Epithelial cell of esophagus (primary cell): Measurements from ENCODE around the gene CAPN8.

ENCODE experiments used
- DNase-seq: peaks from one replicate; pipeline ENCODE4 v3.0.0; 2010; ENCODE audit warnings: low read depth
- H3K4me3 ChIP-seq: 2 replicates; pipeline ENCODE4 v1.5.1; 2011; ENCODE audit warnings: mild to moderate bottlenecking, low read length, control low read depth
- TF ChIP-seq, protein P1 (sequence below): IDR thresholded peaks from 2 replicates; pipeline ENCODE4 v1.5.1; 2011; ENCODE audit warnings: low read depth, mild to moderate bottlenecking, low read length, control low read depth, inconsistent platforms; ENCODE audit not compliant: insufficient read depth; ENCODE audit errors: missing control alignments

The CAPN8 gene

DNA sequence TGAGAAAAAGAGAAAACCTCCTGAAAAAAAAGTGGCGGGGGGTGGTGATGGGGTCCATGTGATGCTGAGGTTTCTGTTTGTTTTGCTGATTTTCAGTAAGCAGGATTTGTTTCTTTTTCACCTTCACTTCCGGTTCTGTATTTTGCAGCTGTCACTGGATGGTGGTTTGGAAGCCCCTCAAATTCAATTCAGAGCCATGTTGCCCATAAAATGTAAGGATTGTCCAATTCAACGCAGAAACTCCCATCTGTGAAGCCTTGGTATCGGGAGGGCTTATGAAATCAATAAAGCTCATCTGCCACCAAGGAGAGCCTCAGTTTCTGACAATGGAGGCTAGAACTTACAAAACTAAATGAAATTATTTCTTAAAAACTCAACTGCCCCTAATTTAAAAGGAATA is 12.1 kb downstream of the CAPN8 start:
- TF ChIP-seq, protein P1, sequence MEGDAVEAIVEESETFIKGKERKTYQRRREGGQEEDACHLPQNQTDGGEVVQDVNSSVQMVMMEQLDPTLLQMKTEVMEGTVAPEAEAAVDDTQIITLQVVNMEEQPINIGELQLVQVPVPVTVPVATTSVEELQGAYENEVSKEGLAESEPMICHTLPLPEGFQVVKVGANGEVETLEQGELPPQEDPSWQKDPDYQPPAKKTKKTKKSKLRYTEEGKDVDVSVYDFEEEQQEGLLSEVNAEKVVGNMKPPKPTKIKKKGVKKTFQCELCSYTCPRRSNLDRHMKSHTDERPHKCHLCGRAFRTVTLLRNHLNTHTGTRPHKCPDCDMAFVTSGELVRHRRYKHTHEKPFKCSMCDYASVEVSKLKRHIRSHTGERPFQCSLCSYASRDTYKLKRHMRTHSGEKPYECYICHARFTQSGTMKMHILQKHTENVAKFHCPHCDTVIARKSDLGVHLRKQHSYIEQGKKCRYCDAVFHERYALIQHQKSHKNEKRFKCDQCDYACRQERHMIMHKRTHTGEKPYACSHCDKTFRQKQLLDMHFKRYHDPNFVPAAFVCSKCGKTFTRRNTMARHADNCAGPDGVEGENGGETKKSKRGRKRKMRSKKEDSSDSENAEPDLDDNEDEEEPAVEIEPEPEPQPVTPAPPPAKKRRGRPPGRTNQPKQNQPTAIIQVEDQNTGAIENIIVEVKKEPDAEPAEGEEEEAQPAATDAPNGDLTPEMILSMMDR, result no peak
- no peak for DNase-seq
- H3K4me3 ChIP-seq, result no peak overlapping the region

DNA sequence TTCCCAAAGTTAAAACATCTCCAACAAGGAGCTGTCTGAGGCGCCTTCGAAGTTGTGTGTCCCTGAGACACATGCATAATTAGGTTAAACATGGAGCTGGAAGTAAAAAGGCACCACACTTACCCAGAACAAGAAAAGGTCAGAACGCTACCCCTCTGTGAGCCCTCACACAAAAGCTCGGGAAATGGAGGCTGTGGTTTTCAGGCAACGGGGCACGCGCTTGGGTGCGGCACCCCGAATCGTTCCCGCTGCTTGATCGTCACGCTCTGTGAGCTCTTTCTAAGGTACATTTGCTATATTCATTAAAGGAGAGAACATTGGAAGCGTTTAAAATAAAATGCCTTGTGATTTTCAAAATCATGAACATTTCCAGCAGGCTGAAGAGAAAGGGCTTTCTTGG is 12.5 kb downstream of the CAPN8 start:
- TF ChIP-seq, protein P1, result no peak
- no peak overlapping the region for H3K4me3 ChIP-seq

DNA sequence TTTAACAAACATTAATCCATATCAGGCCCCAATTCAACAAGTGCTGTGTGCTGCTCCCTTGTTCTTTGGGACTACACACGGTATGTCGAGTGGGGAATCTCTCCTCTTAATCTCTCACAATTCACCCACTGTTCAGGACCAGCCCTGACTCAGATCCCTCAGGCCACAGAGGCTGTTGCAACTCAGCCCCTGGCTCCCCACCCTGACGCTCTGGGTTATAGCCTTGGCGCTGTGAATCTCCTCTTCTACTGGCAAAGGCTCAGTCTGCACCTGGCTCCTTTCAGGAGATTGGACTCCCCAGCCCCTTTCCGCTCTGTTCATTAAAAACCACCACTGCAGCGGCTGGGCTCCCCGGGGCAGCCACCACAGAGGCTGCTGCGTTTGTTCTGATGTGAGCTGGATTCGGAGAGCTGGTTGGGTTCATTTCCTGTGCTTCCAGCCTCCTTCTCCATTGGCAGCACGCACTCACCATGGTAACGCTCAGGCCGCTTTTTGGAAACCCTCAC is 13.0 kb downstream of the CAPN8 start:
- DNase-seq, result peak; percentile 77
- TF ChIP-seq, protein P1, result no peak
- no peak overlapping the region for H3K4me3 ChIP-seq

More for the DNA sequence above, 12.5 kb downstream of the CAPN8 start:
- DNase-seq, result no peak

DNA sequence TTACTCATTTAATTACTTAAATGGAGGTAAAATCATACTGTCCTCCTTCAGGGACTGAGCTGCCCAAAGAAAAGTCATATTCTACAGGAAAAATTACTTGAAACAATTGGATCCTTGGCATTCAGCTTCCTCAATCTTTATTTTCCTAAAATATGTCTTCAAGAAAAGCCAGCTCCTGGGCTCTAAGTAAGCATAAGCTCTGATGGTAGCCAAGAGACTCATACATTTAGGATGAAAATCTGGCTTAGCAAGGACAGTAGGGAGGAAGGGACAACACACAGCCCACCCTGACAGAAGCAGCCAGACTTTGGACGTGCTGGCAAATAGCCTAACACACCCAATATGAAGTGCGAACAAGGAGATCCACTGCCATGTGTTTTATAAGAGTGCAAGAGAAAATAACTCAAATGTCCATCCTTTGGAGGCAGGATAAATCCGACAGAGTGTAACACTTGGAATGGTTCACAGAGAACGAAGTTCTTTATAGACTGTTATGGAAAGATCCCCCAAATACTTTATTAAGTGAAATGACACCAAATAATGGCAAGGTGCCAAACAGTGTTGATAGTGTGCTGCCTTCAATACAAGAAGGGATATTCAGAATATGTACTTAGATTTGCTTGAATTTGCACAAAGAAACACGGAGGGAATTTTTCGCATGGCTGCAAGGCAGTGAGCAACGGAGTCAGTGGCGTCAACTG is 14.1 kb downstream of the CAPN8 start:
- no peak for DNase-seq
- TF ChIP-seq, protein P1, result no peak
- H3K4me3 ChIP-seq, result no peak overlapping the region

DNA sequence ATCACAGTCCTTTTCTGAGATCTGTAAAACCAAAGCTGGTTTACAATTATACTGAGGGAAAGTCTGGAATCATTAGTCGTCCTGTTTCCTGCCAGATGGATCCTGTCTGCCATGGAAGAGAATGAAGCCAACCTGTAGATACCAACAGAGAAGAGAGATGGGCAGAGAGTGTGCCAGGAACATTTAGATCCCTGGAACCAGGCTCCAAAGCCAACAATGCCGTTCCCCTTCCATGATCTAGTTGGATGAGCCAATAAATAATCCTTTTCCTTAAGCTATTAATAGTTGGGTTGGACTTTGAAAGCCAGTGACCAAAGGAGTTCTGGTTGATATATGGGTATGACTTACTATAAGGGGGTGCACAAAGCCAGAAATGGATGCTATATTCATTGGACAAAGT is 15.0 kb downstream of the CAPN8 start:
- H3K4me3 ChIP-seq, result no peak overlapping the region
- TF ChIP-seq, protein P1, result no peak
- DNase-seq, result no peak

DNA sequence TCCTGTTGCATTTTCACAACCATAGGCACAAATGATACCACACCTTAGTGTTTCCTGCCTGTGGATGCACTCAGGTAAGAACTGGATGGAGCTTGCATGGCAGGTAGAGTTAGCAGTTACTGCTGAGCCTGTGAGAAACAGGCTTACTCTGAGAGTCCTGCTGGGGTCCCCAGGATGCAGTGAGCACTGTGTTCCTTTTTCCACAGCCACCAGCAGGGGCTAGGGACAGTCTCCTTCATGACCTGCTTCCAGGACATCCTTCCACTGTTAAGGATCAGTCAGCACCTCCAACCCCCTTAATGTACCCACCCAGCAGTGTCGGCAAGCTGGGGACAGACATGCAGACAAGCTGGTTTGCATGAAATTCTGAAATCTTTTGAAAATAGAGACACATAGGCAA is 16.3 kb downstream of the CAPN8 start:
- DNase-seq, result no peak
- TF ChIP-seq, protein P1, result no peak

DNA sequence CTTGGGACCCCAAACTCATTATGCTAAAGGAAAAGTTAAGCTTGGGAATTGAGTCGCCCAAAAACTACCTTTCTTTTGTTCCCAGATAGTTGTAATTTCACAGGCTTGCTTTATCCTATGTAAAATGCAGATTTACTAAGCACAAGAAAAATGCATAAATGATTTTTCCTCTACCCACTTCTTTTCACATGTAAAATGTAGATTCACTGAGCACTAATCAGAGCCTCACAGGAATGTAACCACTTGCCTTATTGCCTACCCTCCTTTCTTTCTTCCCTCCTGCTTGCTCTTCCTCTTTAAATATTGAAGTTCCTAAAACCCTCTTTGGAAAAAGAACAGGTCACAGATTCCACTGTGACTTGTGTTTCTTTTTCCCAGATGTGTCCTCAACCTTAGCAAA is 18.3 kb downstream of the CAPN8 start:
- TF ChIP-seq, protein P1, result no peak
- H3K4me3 ChIP-seq, result no peak overlapping the region
- no peak for DNase-seq

More for the DNA sequence above, 16.3 kb downstream of the CAPN8 start:
- H3K4me3 ChIP-seq, result no peak overlapping the region
